ENCODE results near the gene CMPK1. TPM values are rescaled to one million over a fixed set of nuclear protein-coding genes. Genes with fewer than 3 reads are reported as not detected.
"Not testable (repeated sequence)": the region's sequence is repeated elsewhere in the genome, so short reads cannot be mapped to it uniquely, and the experiment has no call there.

The CMPK1 gene
- total RNA-seq (2021) (35.6 to 37.1 TPM (median 36.3 TPM) in 3 replicates), Bru-seq, nascent RNA (percentile 62 among the genes with signal in this experiment)
- long read RNA-seq, experiment 1, transcript CMPK1-203 (6 exons, 2,930 nt): major isoform, 228 of 247 reads
- long read RNA-seq, experiment 1, partial matches to known transcripts: 13 of 247 reads
- long read RNA-seq, experiment 1, other reads (novel, unspliced or antisense): 4 of 247 reads
- long read RNA-seq, experiment 2, transcript CMPK1-203 (6 exons, 2,930 nt): major isoform, 58 of 88 reads
- long read RNA-seq, experiment 2, partial matches to known transcripts: 21 of 88 reads
- long read RNA-seq, experiment 2, other reads (novel, unspliced or antisense): 9 of 88 reads
- long read RNA-seq, experiment 3, transcript CMPK1-203 (6 exons, 2,930 nt): major isoform, 32 of 38 reads
- long read RNA-seq, experiment 3, partial matches to known transcripts: 3 of 38 reads
- long read RNA-seq, experiment 3, other reads (novel, unspliced or antisense): 2 of 38 reads

DNA sequence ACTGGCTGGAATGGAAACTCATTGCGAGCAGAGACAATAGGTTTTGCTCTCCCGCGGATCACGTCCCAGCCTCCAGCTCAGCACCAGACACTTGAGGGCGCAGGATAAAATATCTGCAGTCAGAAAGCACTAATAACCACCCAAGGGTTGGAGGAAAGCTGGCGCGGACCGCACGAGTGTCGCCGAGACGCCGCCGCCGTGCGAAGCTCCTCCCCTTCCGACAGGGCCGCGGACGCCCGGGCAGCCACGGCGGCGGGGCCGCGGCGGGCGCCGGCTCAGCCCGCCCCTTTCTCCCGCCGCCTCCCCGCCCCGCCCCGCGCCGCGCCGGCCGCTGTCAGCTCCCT, at the start of gene CMPK1:
TSS of gene CMPK1 (plus strand) at position 213 of the 344 bp plus-strand sequence. CDS start 156 bp downstream, outside the sequence.
- ChIA-PET POLR2A (interaction anchor here (0.5 to 2.3 kb wide), 5 partner anchors 9 to 154 kb away, joined by 3 to 21 read pairs (median 4); partner anchors contain the start of gene STIL), CTCF (interaction anchor here (0.6 to 2.6 kb wide), 11 partner anchors 10 to 154 kb away, joined by 3 to 14 read pairs (median 4); partner anchors contain the start of genes FOXD2 and STIL)
- H3K4me1 Mint-ChIP-seq: peaks cover 11% of the 10 kb centered on the region
- ATAC-seq (peak; percentile 75), DNase-seq (ENCODE audit: low spot score) (peak; percentile 74)
- no peaks in the 10 kb centered on the region for H3K36me3 Mint-ChIP-seq
- H3K27ac Mint-ChIP-seq: peak within 1 kb of the TSS; percentile 90
- TF ChIP-seq USF1 (CRISPR knock-in tag; IDR thresholded peaks at IDR 0.05) (0 out of 2 replicates have a peak, but pooled peaks have one; percentile 6), KAT7 (CRISPR knock-in tag; IDR thresholded peaks at IDR 0.05; ENCODE audit: borderline replicate concordance) (no peak), CTCF (IDR thresholded peaks at IDR 0.05) (no peak)
- peak within 1 kb of the TSS; percentile 97 for H3K4me3 Mint-ChIP-seq
- no peaks in the 10 kb centered on the region for H3K9me3 Mint-ChIP-seq
- no peaks in the 10 kb centered on the region for H3K27me3 Mint-ChIP-seq (ENCODE audit: low read depth)

DNA sequence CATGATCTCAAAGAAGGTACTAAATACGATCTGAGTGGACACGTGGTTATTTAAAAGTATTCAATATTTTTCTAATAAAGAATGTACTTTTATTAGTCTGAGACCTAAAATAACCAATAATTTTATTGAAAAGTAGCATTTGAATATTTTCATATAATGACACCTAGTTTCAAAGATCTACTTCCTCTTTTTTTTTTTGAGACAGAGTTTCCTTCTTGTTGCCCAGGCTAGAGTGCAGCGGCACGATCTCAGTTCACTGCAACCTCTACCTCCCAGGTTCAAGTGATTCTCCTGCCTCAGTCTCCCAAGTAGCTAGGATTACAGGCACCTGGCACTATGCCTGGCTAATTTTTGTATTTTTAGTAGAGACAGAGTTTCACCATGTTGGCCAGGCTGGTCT, 45.5 kb upstream of the CMPK1 start:
- CTCF ChIA-PET, H3K4me1 Mint-ChIP-seq: not testable (repeated sequence)
- H3K36me3 Mint-ChIP-seq: peaks cover 48% of the 10 kb centered on the region

GRCh38 chr1:47294863-47295262, 38.7 kb upstream of the CMPK1 start:
- ATAC-seq; H3K9me3 Mint-ChIP-seq; POLR2A ChIA-PET; H3K4me3 Mint-ChIP-seq; H3K27me3 Mint-ChIP-seq (ENCODE audit: low read depth); DNase-seq (ENCODE audit: low spot score); H3K27ac Mint-ChIP-seq; H3K4me1 Mint-ChIP-seq: not testable (repeated sequence)
- peaks cover 39% of the 10 kb centered on the region for H3K36me3 Mint-ChIP-seq
- CTCF ChIA-PET: interaction anchor here (0.6 kb wide), 1 partner anchor 604 kb away, joined by 3 read pairs; no protein-coding TSS in a partner anchor

More for the DNA sequence above, 45.5 kb upstream of the CMPK1 start:
- POLR2A ChIA-PET; H3K27me3 Mint-ChIP-seq (ENCODE audit: low read depth); H3K27ac Mint-ChIP-seq; ATAC-seq; H3K4me3 Mint-ChIP-seq; H3K9me3 Mint-ChIP-seq; DNase-seq (ENCODE audit: low spot score): not testable (repeated sequence)

DNA sequence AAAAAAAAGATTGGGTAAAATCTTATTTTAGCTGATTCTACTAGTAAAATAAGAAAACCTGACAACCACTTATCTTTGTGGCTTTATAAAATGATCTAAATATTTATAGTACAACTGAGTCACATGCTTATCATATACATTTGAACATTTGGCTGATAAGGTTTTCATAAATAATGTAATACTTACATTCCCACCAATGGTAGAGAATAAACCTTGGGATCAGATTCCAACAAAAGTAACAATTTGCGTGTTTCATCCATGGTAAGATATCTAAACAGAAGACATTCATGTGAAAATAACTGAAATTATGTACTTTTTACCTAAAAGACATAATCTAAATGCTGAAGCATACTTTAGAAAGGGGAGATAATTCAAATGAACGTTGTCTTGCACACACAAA, 38.0 kb upstream of the CMPK1 start:
- POLR2A ChIA-PET: no interaction called here
- H3K27ac Mint-ChIP-seq: no peak overlapping the region
- H3K27me3 Mint-ChIP-seq (ENCODE audit: low read depth): no peaks in the 10 kb centered on the region
- ATAC-seq (no peak), DNase-seq (ENCODE audit: low spot score) (no peak)
- TF ChIP-seq NFE2L1 (CRISPR knock-in tag; IDR thresholded peaks at IDR 0.05) (no peak), CREM (CRISPR knock-in tag; IDR thresholded peaks at IDR 0.05) (no peak), HMGA2 (CRISPR knock-in tag; IDR thresholded peaks at IDR 0.05) (no peak), MXD4 (CRISPR knock-in tag; IDR thresholded peaks at IDR 0.05; ENCODE audit: borderline replicate concordance) (no peak), PREB (CRISPR knock-in tag; IDR thresholded peaks at IDR 0.05; ENCODE audit: borderline replicate concordance) (no peak), SMAD3 (CRISPR knock-in tag; IDR thresholded peaks at IDR 0.05; ENCODE audit: borderline replicate concordance) (no peak), MAX (CRISPR knock-in tag; IDR thresholded peaks at IDR 0.05) (no peak), ESRRA (CRISPR knock-in tag; IDR thresholded peaks at IDR 0.05; ENCODE audit: borderline replicate concordance) (no peak), PRRX2 (CRISPR knock-in tag; IDR thresholded peaks at IDR 0.05) (no peak), ZNF317 (CRISPR knock-in tag; IDR thresholded peaks at IDR 0.05; ENCODE audit: borderline replicate concordance, low read depth) (no peak), SOX15 (CRISPR knock-in tag; IDR thresholded peaks at IDR 0.05) (no peak)
- H3K36me3 Mint-ChIP-seq: peaks cover 41% of the 10 kb centered on the region
- no peaks in the 10 kb centered on the region for H3K4me1 Mint-ChIP-seq
- CTCF ChIA-PET: no interaction called here
- no peak overlapping the region for H3K4me3 Mint-ChIP-seq
- no peaks in the 10 kb centered on the region for H3K9me3 Mint-ChIP-seq

Measured in WTC11 (cell line).